Thyroid gland (tissue), 4 donors: ENCODE measurements around the gene KRTAP4-7.

Experiments used
- POLR2A ChIP-seq, 2 donors: fragments of 450-650 bp; IDR thresholded peaks; one replicate each; pipeline ENCODE4 v1.6.1; 2017; ENCODE audit warnings: antibody characterized with exemption in 2 of 2, mild to moderate bottlenecking in 2 of 2, moderate library complexity in 1 of 2
- TF ChIP-seq, protein P1 (sequence below), 6 experiments: fragments of 200-600 bp in 3 of 6; fragments of 450-650 bp in 3 of 6; sonication (generic) in 3 of 6; IDR thresholded peaks; one replicate each; pipeline ENCODE4 v1.5.1; 2016 to 2019; ENCODE audit warnings: antibody characterized with exemption in 6 of 6, mild to moderate bottlenecking in 2 of 6, inconsistent platforms in 1 of 6, moderate library complexity in 1 of 6

DNA sequence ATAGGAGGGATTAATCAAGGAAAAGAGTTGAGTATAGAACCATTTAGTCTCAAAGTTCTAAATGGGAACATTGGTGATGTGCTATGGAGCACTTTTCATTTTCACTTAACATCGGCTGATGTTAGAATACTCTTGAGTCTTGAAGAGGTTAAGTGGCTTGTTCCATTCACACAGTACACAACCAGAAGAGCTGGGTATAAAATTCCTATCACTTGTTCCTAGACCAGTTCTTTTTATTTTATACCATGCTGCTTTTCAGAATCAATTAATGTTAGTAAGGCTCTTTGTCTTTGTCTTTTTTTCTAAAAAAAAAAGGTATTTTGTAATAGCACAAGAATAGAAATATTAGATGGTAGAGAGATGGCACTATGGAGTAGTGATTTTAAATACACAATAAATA is 41.0 kb upstream of the KRTAP4-7 start:
- TF ChIP-seq, protein P1, sequence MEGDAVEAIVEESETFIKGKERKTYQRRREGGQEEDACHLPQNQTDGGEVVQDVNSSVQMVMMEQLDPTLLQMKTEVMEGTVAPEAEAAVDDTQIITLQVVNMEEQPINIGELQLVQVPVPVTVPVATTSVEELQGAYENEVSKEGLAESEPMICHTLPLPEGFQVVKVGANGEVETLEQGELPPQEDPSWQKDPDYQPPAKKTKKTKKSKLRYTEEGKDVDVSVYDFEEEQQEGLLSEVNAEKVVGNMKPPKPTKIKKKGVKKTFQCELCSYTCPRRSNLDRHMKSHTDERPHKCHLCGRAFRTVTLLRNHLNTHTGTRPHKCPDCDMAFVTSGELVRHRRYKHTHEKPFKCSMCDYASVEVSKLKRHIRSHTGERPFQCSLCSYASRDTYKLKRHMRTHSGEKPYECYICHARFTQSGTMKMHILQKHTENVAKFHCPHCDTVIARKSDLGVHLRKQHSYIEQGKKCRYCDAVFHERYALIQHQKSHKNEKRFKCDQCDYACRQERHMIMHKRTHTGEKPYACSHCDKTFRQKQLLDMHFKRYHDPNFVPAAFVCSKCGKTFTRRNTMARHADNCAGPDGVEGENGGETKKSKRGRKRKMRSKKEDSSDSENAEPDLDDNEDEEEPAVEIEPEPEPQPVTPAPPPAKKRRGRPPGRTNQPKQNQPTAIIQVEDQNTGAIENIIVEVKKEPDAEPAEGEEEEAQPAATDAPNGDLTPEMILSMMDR (IDR thresholded peaks at IDR 0.05): no peak
- no peak for TF ChIP-seq POLR2A (IDR thresholded peaks at IDR 0.05)
